ENCODE results near the gene B4GALT6.

Gene B4GALT6

GRCh38 chr18:31591113-31591512 lies 93.3 kb downstream of the B4GALT6 start:
- DNase-seq, result no peak

DNA sequence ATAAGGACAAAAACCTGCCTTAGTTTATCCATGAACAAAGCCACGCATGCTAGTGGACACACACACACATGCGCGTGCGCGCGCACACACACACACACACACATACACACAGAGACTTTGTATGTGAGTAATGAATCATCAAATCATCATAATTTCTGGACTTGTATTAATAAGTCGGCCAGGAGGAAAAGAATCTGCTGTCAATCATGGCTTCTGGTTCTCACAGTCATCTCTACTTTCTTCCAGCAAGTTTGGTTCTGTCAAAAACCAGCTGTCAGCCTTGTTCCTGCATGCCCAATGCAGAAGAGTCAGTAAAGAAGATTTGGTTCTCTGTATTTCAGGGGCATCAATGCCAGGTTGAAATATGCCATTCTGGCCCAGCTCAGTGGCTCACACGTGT lies 93.8 kb downstream of the B4GALT6 start:
- DNase-seq, result no peak

- no peak for DNase-seq
These were observed 96.9 kb downstream of the B4GALT6 start for GRCh38 chr18:31587529-31587928.

DNA sequence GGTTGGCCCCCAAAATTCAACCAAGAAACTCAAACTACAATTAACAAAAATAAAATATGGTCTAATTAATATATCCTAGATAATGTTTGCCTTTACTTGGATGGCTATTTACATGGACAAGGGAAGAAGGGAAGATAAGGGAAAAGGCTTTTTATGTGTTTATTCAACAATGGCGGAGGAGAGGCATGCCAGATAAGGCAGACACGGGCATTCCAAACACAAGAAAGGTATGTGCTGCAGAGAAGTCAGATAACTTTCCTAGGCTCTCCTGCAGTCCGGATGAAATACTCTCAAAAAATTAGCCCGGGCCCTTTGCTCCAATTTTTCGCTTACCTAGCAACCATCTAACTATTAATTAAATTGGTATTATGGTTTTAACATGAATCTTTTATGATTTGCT lies 97.8 kb downstream of the B4GALT6 start:
- DNase-seq, result no peak

DNA sequence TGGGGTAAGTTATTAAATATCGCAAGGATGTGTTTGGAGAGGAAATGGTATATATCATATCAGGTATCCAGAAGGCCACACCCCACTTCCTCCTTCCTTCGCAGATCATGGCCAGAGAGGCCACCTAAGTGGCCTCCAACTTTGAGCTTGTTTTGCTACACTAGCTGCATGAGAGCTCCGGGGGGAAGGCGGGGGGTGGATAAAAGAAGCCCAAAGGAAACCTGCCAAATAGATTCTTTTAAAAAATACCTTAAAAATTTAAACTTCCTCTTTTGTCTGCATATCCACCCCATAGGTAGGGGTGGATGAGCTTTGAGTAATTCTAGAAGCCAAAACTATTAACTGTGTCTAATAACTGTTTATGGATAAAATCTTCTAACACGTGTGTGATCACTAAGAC lies 98.4 kb downstream of the B4GALT6 start:
- DNase-seq, result no peak

DNA sequence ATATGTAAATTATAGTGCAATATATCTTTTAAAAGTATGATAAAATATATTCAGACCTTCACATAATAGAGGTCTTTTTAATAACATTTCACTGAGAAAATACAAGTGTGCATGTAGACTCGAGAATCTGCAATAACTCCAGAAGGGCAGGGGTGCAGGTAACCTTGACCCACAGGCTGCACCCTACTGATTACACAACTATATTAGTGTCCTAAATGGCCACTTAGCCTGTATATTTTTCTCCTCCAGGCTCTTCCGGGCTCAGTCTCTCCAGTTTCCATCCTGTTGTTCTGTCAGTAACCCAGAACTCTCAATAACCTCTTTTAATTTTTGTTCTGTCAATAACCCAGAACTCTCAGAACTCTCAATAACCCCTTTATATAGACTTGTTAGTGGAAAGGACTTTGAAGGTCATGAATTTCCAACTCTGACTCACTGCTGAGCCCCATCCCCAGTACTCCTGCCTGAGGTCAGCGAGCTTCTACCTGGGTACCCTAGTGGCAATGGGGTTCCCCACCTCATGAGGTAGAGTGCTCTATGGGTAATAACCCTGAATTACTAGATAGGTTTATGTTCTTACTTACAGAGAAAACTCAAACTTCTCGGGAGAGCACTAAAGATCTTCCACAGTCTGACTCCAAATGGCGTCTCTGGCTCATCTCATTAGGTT lies 101.1 kb downstream of the B4GALT6 start:
- no peak for DNase-seq

- DNase-seq, result no peak
These were observed 102.7 kb downstream of the B4GALT6 start for GRCh38 chr18:31581498-31582197.

DNA sequence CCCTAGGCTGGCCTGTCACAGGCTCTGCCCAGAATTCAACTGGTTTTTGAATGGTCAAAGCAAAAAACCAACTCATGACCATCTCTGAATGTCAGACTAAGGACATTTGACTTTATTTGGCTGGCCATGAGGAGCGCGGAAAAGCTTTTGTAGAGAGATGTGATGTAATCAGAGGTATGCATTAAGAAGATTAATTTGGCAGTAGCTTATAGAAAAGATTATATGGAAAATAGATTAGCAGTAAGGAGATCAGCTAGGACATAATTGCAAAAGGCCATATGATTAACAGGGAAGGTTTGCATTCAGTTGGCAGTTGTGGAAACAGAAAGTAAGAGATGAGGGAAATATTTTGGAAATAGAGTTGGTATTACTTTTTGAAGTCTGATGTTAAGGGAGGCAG lies 105.0 kb downstream of the B4GALT6 start:
- no peak for DNase-seq

DNA sequence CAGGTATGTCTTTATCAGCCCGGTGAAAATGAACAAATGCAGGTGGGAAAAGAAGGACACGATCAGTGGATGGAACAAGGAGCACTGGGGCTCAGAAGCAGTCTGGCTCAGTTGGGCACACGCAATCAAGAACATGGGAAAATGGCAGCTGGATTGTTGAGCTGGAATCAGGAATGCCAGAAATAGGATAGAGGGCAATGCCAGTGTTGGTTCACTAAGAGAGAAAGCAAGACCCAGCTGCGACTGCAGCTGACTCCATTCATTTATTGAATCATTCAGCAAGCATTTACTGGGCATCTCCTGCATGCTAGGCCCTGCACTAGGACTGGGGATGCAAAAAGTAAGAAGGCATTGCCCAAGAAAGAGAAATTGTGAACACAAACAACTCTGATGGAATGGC lies 106.3 kb downstream of the B4GALT6 start:
- DNase-seq, result no peak

- DNase-seq, result no peak
These were observed 107.2 kb downstream of the B4GALT6 start for GRCh38 chr18:31577195-31577594.

GRCh38 chr18:31576670-31577069 lies 107.7 kb downstream of the B4GALT6 start:
- DNase-seq, result no peak

DNA sequence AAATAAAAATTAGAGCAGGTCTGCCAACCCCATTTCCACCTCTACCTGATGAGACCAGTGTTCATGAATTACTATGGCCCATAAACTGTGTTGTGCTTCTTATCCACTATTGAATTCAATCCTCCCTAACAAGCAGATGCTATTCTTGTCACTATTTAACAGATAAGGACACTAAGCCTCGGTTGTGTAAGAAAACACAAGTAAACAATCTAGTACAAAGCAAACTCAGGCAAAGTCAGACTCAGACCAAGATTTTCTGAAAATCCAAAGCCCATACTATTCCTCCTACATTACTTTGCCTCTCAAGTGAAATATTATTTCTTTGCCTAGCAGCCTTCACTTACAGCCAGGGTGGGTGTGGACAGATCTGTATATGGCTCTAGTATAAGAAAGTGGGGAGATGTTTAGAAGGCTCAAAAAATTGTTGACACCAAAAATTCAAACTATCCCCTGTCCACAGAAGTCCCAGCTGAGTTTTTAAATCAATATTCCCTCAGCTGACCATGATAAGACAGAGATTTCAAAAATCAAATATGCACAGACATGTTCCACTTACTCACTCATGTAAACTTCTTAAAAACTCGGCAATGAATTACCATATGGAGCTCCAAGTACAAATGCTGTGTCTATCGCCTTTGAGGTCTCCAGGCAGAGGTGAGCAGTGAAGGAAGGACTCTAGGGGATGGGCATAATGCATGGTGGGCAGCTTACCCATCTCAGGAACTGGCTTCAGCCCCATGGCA lies 108.7 kb downstream of the B4GALT6 start:
- no peak for DNase-seq

GRCh38 chr18:31574359-31574758 lies 110.0 kb downstream of the B4GALT6 start:
- DNase-seq, result no peak
